ENCODE results near the gene ADGRB3.
A peak's percentile ranks its signal among the peaks of the same experiment; 100 is the strongest.

DNA sequence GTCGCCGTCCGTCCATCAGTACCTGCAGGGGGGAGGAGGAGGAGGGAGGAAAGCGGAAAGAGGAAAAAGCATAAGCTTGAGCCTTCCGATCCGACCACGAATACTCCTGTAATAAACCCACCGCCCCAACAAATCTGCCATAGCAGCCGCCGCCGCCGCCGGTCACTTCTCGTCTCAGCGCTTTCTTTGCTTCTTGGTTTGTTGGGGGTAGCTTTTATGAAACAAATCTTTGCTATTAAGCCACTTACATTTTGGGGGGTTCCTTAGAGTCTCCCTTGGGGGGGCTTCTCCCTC is 277 bp downstream of the ADGRB3 start:
- TF ChIP-seq POLR2AphosphoS5 (IDR thresholded peaks at IDR 0.05; ENCODE audit: borderline replicate concordance, low read depth, low read length) (peak; percentile 56; the same call in 1 of the 2 replicates), EZH2 (IDR thresholded peaks at IDR 0.05) (no peak), FOXP2 (optimal IDR thresholded peaks at IDR 0.05; ENCODE audit: control extremely low read depth, extremely low read length, insufficient read depth) (no peak)

All from SK-N-MC (cell line).